IPS DF 6.9 (cell line): ENCODE results near the gene FCMR.
"Not testable (repeated sequence)": the region's sequence is repeated elsewhere in the genome, so short reads cannot be mapped to it uniquely, and the experiment has no call there.

Experiments used
- DNase-seq: peaks from one replicate; pipeline ENCODE4 v3.0.0-alpha.2; 2013; ENCODE audit warnings: low read depth, low spot score
- H3K27ac ChIP-seq: one replicate; pipeline ENCODE4 v1.5.1; 2013; ENCODE audit warnings: low read length, control low read depth
- H3K27me3 ChIP-seq: 2 replicates; pipeline ENCODE4 v1.6.1; 2013; ENCODE audit warnings: mild to moderate bottlenecking, low read length; ENCODE audit not compliant: control insufficient read depth, insufficient read depth
- H3K36me3 ChIP-seq: 2 replicates; pipeline ENCODE4 v1.6.1; 2013; ENCODE audit warnings: low read length; ENCODE audit not compliant: control insufficient read depth, insufficient read depth
- H3K4me1 ChIP-seq: 2 replicates; pipeline ENCODE4 v1.6.1; 2013; ENCODE audit warnings: low read length; ENCODE audit not compliant: control insufficient read depth, insufficient read depth
- H3K4me3 ChIP-seq: 2 replicates; pipeline ENCODE4 v1.5.1; 2013; ENCODE audit warnings: mild to moderate bottlenecking, low read length
- H3K9me3 ChIP-seq: 2 replicates; pipeline ENCODE4 v1.6.1; 2013; ENCODE audit warnings: low read length, inconsistent platforms; ENCODE audit not compliant: control insufficient read depth, insufficient read depth
- WGBS: extraction: QIAGEN DNeasy Blood & Tissue Kit; methylation state at CpG from one replicate; pipeline ENCODE4 v1.1.7; 2013; ENCODE audit warnings: mixed read lengths, missing lambda C conversion rate; ENCODE audit not compliant: insufficient read length, insufficient coverage; 5-methylcytosine and 5-hydroxymethylcytosine counted together

FCMR gene

DNA sequence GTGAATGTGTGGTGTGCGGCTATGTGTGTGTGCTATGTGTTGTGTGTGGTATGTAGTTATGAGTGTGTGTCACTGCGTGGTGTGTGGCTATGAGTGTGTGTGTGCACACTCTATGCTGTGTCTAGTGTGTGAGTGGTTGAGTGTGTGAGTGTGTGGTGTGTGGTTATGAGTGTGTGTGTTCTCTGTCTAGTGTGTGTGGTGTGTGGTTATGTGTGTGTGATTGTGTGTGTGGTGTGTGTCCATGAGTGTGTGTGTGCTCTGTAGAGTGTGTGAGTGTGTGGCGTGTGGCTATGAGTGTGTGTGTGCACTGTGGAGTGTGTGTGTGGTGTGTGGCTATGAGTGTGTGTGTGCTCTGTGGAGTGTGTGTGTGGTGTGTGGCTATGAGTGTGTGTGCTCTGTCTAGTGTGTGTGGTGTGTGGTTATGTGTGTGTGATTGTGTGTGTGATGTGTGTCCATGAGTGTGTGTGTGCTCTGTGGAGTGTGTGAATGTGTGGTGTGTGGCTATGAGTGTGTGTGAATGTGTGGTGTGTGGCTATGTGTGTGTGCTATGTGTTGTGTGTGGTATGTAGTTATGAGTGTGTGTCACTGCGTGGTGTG is 2.3 kb upstream of the FCMR start:
- not testable (repeated sequence) for H3K36me3 ChIP-seq, H3K4me3 ChIP-seq, H3K27ac ChIP-seq, H3K4me1 ChIP-seq, H3K9me3 ChIP-seq, H3K27me3 ChIP-seq, DNase-seq
- 100% methylated on average over 1 of the region's 4 CpGs for WGBS

DNA sequence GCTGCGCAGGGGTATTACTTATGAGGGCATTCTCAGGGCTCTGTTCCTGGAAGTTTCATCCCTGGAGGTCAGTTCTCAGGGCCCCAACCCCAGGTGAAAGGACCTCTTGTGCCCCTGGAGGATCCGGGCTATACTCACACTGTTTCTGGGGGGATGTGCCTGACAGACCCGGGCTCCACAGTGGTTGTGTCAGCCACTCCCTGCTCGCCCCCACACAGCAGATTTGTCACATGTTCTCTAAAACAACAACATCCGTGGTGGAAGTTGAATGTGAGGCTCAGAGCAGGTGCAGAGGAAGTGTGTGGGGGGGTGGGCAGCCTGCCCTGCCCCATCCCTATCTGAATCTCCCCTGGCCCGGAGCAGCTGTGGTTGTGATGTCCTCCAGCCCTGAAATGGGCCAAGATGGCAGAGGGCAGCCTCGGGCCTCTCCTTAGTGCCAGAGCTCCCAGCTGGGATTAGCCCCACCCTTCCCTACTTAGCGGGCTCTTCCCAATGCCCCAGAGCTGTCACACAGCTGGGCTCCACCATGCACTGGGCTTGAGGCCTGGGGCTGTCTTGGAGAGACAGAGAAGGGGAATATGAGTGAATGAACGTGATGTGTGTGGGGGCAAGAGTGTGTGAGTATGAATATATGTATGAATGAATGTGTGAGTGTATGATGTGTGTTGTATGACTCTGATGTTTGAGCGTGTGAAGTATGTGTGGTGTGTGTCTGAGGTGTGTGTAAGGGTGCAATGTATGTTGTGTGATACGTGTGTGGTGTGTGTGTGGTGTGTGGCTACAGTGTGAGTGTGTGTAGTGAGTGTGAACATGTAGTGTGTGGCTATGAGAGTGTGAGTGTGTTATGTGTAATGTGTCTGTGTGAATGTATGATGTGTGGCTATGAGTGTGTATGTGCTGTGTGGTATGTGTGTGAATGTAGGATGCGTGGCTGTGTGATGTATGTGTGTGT is 1.5 kb upstream of the FCMR start:
- H3K4me1 ChIP-seq: no peaks in the 10 kb centered on the region
- no peaks in the 10 kb centered on the region for H3K9me3 ChIP-seq
- DNase-seq: no peak
- H3K36me3 ChIP-seq: no peaks in the 10 kb centered on the region
- no peaks in the 10 kb centered on the region for H3K27me3 ChIP-seq
- no peak overlapping the region for H3K27ac ChIP-seq
- H3K4me3 ChIP-seq: no peak overlapping the region
- 100% methylated on average over 4 of the region's 12 CpGs for WGBS

- no peaks in the 10 kb centered on the region for H3K27me3 ChIP-seq
- no peak overlapping the region for H3K27ac ChIP-seq
- WGBS: no CpG with 5 or more reads among the region's 1 CpG
- no peak overlapping the region for H3K4me3 ChIP-seq
- no peaks in the 10 kb centered on the region for H3K4me1 ChIP-seq
- no peak for DNase-seq
- no peaks in the 10 kb centered on the region for H3K9me3 ChIP-seq
- no peaks in the 10 kb centered on the region for H3K36me3 ChIP-seq
Measured at GRCh38 chr1:206922524-206922923, 783 bp upstream of the FCMR start.

- no peaks in the 10 kb centered on the region for H3K36me3 ChIP-seq
- H3K4me3 ChIP-seq: no peak overlapping the region
- H3K27me3 ChIP-seq: no peaks in the 10 kb centered on the region
- no CpG with 5 or more reads among the region's 3 CpGs for WGBS
- no peak for DNase-seq
- H3K9me3 ChIP-seq: no peaks in the 10 kb centered on the region
- H3K4me1 ChIP-seq: no peaks in the 10 kb centered on the region
- H3K27ac ChIP-seq: no peak overlapping the region
Measured at GRCh38 chr1:206918076-206918475, 3.7 kb downstream of the FCMR start.

DNA sequence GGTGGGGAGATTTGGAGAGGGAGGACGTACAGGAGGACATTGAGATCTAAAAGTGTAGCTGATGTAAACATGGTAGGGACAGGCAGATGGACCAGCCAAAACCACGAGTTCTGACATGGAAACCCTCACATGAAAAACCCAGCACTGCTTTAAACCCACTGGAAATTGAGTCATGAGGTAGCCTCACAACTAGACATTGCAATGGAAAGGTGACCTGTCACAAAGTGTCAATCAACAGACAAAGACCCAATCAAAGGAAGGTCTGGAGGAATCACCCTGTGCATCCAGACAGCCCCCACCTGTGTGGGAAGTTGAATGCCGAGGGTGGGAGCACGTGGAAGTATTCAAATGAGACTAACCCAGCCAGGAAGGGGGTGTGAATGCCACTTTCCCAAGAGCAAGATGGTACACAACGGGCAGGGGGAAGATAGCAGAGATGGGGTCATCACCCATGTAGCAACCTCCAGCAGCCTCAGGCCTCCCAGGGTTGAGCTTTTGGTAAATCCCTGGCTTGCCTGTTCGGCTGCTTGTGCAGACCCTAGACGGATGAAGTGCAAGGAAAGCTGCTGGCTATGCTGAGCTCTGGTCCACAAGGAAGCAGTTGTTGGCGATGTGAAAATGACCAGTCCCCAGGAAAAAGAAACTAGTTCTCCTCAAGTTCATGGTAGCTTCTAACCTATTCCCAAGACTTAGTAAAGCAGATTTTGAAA is 5.6 kb downstream of the FCMR start:
- no CpG with 5 or more reads among the region's 8 CpGs for WGBS
- Histone ChIP-seq H3K4me1 (no peaks in the 10 kb centered on the region), H3K9me3 (no peaks in the 10 kb centered on the region), H3K27ac (no peak overlapping the region), H3K36me3 (no peaks in the 10 kb centered on the region), H3K27me3 (no peaks in the 10 kb centered on the region), H3K4me3 (no peak overlapping the region)
- DNase-seq: no peak

- no peak overlapping the region for H3K27ac ChIP-seq
- DNase-seq: no peak
- no CpG with 5 or more reads among the region's 15 CpGs for WGBS
- no peaks in the 10 kb centered on the region for H3K36me3 ChIP-seq
- H3K27me3 ChIP-seq: no peaks in the 10 kb centered on the region
- no peaks in the 10 kb centered on the region for H3K4me1 ChIP-seq
- H3K9me3 ChIP-seq: no peaks in the 10 kb centered on the region
- H3K4me3 ChIP-seq: no peak overlapping the region
Measured at GRCh38 chr1:206915030-206915735, 6.6 kb downstream of the FCMR start.

DNA sequence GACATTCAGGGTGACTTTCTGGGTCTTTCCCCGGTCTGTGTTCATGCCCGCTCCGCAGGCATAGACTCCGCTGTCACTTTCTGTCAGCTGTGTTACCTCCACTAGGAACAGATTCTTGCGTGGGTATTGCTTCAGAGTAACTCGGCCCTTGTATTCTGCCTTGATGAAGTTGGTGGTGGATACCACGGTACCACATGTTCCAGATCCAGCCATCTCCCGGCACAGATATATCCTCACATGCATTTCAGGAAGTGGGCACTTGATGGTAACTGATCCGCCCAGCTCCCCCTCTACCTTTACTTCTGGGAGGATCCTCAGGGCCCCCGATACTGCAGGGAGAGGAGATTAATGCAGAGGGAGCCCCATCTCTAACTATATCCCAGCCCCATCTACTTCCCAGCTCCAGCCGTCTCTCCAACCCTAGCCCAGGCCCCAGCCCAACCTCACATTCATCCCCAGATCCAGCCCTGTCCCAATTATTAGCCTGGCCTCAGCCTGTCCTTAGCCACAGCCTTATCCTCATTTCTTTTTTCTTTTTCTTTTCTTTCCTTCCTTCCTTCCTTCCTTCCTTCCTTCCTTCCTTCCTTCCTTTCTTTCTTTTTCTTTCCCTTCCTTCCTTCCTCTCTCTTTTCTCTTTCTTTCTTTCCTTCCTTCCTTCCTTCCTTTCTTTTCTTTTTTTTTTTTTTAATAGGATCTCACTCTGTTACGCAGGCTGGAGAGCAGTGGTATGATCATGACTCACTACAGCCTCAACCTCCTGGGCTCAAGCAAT is 7.8 kb downstream of the FCMR start:
- H3K27me3 ChIP-seq: no peaks in the 10 kb centered on the region; the same call in 1 of the 2 replicates

GRCh38 chr1:206912445-206913095 is 9.2 kb downstream of the FCMR start:
- Histone ChIP-seq H3K27ac (no peak overlapping the region), H3K27me3 (no peaks in the 10 kb centered on the region; the same call in 1 of the 2 replicates)
- WGBS: no CpG with 5 or more reads among the region's 7 CpGs

More for the DNA sequence above, 7.8 kb downstream of the FCMR start:
- Histone ChIP-seq H3K4me1 (peaks cover 1% of the 10 kb centered on the region; the same call in 1 of the 2 replicates), H3K27ac (no peak overlapping the region), H3K9me3 (no peaks in the 10 kb centered on the region), H3K36me3 (no peaks in the 10 kb centered on the region), H3K4me3 (no peak overlapping the region)
- DNase-seq: no peak
- WGBS: no CpG with 5 or more reads among the region's 12 CpGs

DNA sequence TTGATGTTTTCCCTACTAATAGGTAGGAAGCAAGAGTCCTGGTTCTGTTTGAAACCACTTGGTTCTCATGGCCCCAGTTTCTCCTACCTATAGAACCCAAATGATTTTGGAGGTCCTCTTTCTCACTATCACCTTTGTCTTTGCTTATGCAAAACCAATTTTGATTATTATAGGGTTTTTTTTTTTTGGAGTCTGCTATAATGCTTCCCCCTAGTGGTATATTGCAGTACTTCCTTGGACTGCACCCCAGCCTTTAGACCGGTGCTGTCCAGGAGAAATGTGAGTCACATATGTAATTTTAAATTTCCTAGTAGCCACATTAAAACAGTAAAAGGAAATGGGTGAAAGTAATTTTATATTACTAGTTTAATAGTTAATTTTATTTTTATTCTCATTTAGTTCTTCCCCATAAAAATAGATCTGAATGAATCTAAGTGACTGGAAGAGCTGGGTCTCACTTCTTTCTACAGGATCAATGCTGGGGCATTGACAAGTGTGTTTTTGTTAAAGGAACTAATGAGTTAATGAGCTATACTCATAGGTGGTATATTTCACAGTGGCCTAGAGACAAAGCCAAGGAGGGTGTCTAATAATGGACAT is 10.6 kb downstream of the FCMR start:
- no peaks in the 10 kb centered on the region for H3K9me3 ChIP-seq
- H3K36me3 ChIP-seq: no peaks in the 10 kb centered on the region
- DNase-seq: no peak
- no peak overlapping the region for H3K27ac ChIP-seq
- H3K4me1 ChIP-seq: peaks cover 1% of the 10 kb centered on the region; the same call in 1 of the 2 replicates
- H3K27me3 ChIP-seq: no peaks in the 10 kb centered on the region; the same call in 1 of the 2 replicates
- no CpG with 5 or more reads among the region's 1 CpG for whole genome bisulfite sequencing
- no peak overlapping the region for H3K4me3 ChIP-seq

More at GRCh38 chr1:206912445-206913095, 9.2 kb downstream of the FCMR start:
- peaks cover 1% of the 10 kb centered on the region; the same call in 1 of the 2 replicates for H3K4me1 ChIP-seq
- no peak overlapping the region for H3K4me3 ChIP-seq
- no peaks in the 10 kb centered on the region for H3K36me3 ChIP-seq
- no peaks in the 10 kb centered on the region for H3K9me3 ChIP-seq
- DNase-seq: peak; percentile 58
